ENCODE results near the gene MATN1. TPM values are rescaled to one million over a fixed set of nuclear protein-coding genes. Genes with fewer than 3 reads are reported as not detected.

MATN1 gene
- polyA plus RNA-seq, 1 experiment: 0.12 TPM

DNA sequence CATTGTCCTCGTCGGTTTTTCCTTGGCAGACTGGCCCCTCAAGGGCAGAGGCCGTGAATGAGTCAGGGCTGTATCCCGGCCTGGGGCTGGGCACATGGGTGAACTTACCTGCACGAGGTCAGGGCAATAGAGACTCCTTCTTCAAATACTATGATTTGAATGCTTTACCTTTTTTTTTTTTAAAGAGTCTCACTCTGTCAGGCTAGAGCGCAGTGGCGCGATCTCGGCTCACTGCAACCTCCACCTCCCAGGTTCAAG lies 29.2 kb upstream of the MATN1 start:
- Histone ChIP-seq H3K9me3 (ENCODE audit: control insufficient read depth, insufficient read depth, low read length) (no peaks in the 10 kb centered on the region; the same call in 1 of the 2 replicates), H3K27ac (ENCODE audit: low read depth, low read length) (no peak overlapping the region), H3K27me3 (ENCODE audit: control insufficient read depth, insufficient read depth, low read length) (peaks cover 20% of the 10 kb centered on the region), H3K4me3 (ENCODE audit: low read depth, low read length) (no peak overlapping the region)
- TF ChIP-seq, protein P1, sequence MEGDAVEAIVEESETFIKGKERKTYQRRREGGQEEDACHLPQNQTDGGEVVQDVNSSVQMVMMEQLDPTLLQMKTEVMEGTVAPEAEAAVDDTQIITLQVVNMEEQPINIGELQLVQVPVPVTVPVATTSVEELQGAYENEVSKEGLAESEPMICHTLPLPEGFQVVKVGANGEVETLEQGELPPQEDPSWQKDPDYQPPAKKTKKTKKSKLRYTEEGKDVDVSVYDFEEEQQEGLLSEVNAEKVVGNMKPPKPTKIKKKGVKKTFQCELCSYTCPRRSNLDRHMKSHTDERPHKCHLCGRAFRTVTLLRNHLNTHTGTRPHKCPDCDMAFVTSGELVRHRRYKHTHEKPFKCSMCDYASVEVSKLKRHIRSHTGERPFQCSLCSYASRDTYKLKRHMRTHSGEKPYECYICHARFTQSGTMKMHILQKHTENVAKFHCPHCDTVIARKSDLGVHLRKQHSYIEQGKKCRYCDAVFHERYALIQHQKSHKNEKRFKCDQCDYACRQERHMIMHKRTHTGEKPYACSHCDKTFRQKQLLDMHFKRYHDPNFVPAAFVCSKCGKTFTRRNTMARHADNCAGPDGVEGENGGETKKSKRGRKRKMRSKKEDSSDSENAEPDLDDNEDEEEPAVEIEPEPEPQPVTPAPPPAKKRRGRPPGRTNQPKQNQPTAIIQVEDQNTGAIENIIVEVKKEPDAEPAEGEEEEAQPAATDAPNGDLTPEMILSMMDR (IDR thresholded peaks at IDR 0.05; ENCODE audit: low read depth, low read length): no peak
- no peak for DNase-seq (ENCODE audit: low read depth, low spot score)
- ChIA-PET POLR2A (no interaction called here), CTCF (interaction anchor here (1.0 to 1.2 kb wide), 3 partner anchors 27 to 34 kb away, joined by 3 to 6 read pairs (median 6); no protein-coding TSS in a partner anchor)

DNA sequence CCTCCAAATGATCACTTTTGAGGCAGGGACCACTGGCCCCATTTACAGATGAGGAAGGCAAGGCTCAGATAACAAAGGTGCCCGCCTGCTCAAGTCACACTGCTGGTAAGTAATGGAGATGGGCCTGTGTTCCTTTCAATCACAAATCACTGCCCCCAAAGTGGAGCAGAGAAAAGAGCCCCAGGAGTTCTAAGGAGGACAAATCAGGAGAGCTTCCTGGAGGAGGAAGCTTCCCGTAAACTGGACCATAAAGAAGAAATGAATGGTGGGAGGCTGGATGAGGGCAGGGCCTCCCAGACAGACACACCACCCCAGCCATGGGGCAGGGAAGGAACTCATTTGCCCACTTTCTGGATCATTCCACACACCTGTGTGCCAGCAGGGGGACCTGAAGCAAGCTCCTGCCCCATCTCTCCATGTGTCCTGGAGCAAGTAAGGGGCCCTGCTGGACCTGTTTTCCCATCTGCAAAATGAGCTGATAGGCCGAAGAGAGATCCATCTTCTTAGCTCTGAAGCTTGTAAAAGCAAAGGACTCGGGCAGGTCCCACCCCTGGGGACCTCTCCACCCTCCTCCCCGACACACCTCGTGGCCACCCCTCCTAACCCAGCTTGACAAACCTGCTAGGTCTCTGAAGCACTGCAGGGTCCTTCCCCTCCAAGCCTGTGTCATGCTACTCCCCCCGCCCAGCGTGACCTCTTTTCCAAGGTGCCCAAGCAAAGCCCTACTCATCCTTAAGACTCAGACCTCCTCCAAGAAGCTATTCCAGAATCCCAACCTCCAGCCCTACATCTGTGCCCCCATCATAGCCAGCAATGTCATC lies 28.7 kb upstream of the MATN1 start:
- Histone ChIP-seq H3K4me3 (ENCODE audit: low read depth, low read length) (no peak overlapping the region), H3K9me3 (ENCODE audit: control insufficient read depth, insufficient read depth, low read length) (no peaks in the 10 kb centered on the region; the same call in 1 of the 2 replicates), H3K27ac (ENCODE audit: low read depth, low read length) (no peak overlapping the region), H3K27me3 (ENCODE audit: control insufficient read depth, insufficient read depth, low read length) (peaks cover 20% of the 10 kb centered on the region)
- TF ChIP-seq, protein P1 (IDR thresholded peaks at IDR 0.05; ENCODE audit: low read depth, low read length): no peak
- ChIA-PET POLR2A (interaction anchor here (0.6 kb wide), 1 partner anchor 9 kb away, joined by 7 read pairs; no protein-coding TSS in a partner anchor), CTCF (interaction anchor here (1.0 to 1.2 kb wide), 4 partner anchors 26 to 33 kb away, joined by 3 to 6 read pairs (median 4); no protein-coding TSS in a partner anchor)
- DNase-seq (ENCODE audit: low read depth, low spot score): no peak

DNA sequence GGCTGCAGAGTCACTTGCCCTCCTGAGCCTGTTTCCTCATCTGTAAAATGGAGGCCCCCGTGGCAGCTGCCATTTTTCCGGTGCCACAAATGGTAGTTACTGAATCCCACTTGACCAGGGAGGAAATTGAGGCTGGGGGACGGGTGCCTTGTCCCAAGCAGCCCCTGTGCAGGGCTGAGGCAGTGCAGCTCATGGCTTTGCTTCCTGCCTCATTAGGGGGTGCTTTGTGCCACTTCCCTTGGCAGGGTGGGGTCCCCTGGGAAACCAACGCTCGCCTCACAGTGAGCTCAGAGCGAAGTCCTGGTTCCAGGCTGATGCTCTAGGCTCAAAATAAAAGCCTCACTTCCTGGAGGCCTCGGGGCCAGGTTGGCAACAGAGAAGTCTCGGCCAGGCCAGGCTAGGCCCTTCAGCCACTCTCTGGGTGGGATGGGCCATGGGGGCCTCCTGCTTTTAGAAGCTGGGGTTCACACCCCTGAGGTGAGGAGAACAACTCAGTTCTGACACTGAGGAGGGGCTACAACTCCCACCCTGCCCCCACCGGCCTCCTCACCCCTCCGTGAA lies 27.4 kb upstream of the MATN1 start:
- Histone ChIP-seq H3K4me3 (ENCODE audit: low read depth, low read length) (no peak overlapping the region), H3K9me3 (ENCODE audit: control insufficient read depth, insufficient read depth, low read length) (no peaks in the 10 kb centered on the region), H3K27me3 (ENCODE audit: control insufficient read depth, insufficient read depth, low read length) (peaks cover 20% of the 10 kb centered on the region), H3K27ac (ENCODE audit: low read depth, low read length) (no peak overlapping the region)
- TF ChIP-seq, protein P1 (IDR thresholded peaks at IDR 0.05; ENCODE audit: low read depth, low read length): no peak
- ChIA-PET CTCF (no interaction called here), POLR2A (no interaction called here)
- DNase-seq (ENCODE audit: low read depth, low spot score): no peak

DNA sequence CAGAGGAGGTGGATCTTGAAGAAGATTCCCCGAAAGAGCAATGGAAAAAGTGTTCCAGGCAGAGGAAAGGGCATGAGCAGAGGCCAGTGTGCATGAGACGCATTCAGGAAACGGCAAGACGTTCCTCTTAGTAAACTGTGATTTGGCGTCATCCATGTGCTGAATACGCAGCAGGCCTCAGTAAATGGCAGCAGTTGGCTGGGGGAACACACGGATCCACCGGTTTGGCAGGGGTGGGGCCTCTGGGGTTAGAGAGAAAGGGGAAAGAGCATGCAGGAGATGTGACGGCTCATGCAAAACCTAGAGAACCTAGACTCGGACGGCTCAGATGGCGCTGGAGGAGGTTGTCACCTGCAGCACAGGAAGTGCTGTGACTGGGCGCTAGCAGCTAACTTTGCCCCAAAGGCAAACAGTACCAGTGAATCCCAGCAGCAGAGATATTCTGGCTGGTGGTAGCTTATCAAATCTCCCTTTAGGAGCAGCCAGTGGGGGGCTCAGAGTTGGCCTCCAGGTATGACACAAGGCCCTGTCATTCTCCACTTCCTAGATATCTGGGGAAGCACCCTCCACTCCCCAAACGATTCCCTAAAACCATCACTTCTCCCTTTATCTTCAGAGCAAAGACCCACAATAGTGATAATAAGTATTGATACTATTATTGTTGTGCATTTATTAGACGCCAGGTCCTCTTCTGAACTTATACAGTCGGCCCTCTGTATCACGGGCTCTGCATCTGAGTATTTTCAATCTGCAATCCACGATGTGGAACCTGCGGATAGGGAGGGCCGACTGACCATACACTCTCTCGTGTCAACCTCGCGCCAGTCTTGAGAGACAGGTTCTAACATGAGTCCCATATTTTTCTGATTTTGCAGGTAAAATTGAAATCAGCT lies 26.6 kb upstream of the MATN1 start:
- no peak for DNase-seq (ENCODE audit: low read depth, low spot score)
- ChIA-PET CTCF (interaction anchor here (2.6 kb wide), 1 partner anchor 29 kb away, joined by 17 read pairs; no protein-coding TSS in a partner anchor), POLR2A (no interaction called here)
- TF ChIP-seq, protein P1 (IDR thresholded peaks at IDR 0.05; ENCODE audit: low read depth, low read length): no peak
- Histone ChIP-seq H3K27me3 (ENCODE audit: control insufficient read depth, insufficient read depth, low read length) (peaks cover 20% of the 10 kb centered on the region), H3K9me3 (ENCODE audit: control insufficient read depth, insufficient read depth, low read length) (no peaks in the 10 kb centered on the region), H3K27ac (ENCODE audit: low read depth, low read length) (no peak overlapping the region), H3K4me3 (ENCODE audit: low read depth, low read length) (no peak overlapping the region)
